HG03039 (cell line): Measurements from ENCODE around the gene IQSEC1.

Source experiments
- ATAC-seq: cut with Tn5 transposase; IDR thresholded peaks from one replicate; pipeline ENCODE4 v1.9.1; 2021; ENCODE audit warnings: mild to moderate bottlenecking, moderate library complexity; ENCODE audit not compliant: unreplicated experiment

IQSEC1 gene

DNA sequence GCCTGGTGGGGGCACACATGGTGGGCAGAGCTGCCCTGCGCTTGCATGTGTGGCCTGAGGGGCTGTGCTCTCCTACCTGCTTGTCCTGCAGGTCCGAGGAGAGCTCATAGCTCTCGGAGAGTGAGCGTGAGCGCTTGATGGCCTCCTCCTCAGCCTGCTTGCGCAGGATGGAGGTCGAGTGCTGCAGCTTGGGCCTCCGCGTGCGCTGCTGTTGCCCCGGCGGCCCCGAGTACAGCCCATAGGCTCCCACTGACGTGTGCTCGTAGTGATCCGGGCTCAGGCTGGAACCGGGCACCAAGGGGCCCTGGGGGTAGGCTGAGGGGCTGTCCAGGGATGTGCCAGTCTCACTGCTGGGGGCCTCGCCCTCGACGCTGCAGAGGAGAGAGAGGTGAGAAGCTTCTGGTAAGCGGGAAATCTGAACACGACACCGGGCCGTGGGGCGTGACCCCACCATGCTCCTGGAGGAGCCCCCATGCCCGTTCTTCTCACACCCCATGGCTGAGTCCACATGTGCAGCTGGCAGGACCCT, 131.7 kb downstream of the IQSEC1 start:
- ATAC-seq: no peak

DNA sequence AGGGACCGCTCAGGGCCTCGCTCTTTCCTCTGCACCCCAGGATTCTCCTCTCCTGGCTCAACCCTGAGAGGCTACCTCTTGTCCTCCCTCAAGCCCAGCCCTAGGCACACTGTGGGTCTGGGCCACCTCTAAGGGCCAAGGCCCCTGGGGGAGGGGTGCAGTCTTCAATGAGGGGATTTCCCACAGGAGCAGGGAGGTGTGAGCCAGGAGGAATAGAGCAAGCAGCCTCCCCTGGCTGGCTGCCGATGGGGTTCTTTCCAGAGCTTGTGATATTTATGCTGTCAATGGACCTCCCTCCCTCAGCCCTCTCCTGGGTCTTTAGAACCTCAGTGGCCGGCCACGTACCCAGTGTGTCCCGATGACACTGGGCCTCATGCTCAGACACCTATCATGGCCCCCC, 132.4 kb downstream of the IQSEC1 start:
- no peak for ATAC-seq

DNA sequence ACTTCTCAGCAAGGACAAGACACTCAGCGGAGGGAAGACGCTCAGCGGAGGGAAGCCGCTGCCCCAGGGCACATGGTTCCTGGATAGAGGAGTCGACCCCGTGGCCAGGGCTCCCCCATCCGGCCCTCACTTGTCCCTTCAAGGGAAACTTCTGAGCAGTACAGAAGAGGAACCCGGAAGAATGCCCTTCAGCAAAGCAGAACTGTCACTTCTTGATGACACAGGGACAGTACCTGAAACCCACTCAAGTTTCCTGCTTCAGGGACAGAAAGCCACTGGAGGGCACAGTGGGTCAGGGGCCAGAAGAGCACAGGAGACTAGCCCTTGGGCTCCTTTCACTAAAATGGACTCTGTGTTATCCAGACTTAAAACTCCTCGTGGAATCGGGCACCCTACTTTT, 134.1 kb downstream of the IQSEC1 start:
- ATAC-seq: no peak

DNA sequence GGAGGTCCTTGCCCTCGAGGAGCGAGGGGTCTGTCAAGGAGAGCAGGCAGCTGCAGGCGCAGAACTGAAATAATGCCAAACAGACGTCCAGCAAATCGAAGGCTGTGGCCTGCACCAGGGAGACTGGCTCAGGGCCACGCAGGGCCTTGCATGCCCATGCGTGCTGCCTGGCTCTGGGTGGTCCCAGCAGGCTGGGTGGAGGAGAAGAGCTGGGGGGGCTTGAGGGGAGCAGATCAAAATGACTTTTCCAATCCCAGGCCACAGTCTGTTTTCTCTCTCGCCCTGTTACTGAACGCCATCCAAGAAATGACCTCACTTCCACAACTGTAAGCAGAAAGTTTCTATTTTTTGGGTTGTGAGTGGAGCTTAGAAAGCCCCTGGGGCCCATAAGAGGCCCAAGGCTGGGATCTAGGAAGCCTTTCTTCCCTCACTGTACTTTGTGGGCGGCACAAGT, 134.9 kb downstream of the IQSEC1 start:
- ATAC-seq: no peak

DNA sequence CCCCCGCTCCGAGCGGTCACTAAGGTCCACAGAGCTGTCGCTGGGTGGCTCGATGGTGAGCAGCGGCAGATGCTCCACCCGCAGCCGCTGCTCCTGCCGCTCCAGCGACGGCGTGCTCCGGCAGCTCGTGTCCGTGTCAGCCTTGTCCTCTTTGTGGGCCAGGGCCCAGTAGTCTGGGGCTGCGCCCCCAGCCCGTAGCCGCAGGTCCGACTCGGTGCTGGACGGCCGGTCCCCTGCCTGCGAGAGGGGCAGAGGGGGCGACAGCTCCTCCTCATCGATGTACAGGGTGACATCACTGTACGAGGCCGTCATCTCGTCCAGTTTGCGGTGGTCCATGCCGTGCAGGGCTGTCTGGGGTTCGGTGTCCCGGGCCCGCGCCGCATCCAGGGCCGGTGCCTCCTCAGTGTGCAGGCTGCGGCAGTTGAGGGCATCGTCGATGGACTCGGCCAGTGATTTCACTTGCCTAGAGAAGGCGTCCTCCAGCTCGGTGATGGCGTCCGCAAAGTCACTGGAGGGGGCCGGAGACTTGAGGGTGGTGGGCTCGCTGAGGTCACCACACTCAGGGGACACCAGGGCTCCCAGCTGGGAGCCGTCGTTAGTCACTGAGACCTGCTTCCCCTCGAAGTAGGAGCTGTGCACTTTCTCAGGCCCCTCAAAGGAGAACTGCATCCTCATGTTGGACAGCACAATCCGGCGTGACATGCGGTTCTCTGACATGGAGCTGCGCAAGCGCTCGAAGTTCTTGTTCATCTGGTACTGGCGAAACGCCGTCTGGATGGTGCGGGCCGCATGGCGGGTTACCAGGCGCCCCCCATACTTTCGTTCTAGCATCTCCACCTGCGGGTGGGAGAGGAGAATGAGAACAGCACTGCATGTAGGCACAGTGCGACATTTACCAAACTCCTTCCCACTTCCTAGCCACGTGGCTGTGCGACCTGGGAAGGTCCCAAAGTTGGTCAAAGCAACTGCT, 137.1 kb downstream of the IQSEC1 start:
- no peak for ATAC-seq

DNA sequence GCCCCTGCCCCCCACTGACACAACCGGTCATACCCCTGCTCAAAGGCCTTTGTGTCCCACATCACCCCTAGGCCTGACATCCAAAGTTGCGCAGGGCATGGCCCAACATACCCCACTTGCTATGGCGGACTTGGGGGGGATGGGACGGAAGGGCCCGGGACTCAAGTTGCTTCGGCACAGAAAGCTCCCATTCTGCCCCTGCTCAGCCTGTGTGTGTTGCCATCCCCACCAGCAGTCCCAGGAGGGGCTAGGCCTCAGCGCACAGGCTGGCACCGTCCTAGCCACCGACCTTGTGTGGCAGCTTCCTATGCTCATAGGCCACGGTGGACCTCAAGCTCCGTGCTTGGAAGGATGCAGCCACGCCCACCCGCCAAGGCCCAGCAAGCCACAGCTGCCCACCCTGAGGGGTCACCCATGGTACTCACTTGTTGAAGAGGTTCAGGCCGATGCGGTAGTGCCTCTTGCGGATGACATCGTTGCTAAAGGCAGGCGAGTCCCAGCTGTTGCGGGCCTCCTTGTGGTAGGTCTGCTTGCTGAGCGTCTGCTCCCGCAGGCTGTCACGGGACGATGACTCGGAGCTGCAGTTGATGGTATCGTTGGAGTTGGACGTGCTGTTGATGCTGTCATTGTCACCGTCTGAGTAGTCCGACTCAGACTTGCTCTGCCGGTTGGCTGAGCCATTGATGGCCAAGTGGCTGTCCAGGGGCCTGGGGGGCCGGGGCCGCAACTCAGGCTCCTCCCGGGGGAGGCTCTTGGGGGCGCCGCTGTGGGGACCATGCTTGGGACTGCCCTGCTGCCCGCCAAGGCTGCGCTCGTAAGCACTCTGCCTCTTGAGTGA, 138.0 kb downstream of the IQSEC1 start:
- no peak for ATAC-seq

DNA sequence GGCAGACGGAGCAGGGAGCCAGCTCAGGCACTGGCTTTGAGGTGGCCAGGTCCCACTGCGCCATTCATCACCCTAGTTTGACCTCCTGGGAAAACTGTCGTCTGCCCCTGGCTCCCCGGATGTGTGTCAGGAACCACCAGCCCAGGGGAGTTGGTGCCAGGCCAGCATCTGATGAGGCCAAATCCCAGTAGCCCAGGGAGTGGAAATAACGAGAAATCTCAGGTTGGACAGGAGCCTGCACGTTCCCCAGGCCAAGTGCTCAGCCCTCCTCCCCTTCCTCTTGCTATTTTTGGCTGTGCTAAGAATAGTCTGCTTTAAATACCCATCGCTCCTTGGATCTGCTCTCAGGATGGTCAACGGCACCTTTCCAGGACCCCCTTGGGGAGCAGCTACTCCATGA, 138.8 kb downstream of the IQSEC1 start:
- no peak for ATAC-seq

DNA sequence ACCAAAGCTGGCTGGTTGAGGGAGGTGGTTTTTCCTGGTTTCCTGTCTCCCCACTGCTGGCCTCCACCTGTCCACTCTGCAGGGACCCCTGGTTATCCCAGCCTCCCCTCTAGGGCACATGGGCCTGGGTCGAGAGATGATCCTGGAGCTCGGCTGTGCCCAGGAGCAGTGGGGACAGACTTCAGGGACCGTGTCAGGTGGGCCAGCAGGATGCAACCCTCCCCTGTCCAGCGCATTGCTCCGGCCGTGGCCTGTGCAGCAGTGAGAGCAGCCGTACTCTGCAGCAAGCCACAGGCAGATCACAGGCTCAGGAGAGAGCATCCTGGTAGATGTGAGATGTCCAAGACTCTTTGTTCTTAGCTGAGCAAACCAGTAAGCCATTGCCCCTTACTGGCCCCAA, 139.3 kb downstream of the IQSEC1 start:
- no peak for ATAC-seq

DNA sequence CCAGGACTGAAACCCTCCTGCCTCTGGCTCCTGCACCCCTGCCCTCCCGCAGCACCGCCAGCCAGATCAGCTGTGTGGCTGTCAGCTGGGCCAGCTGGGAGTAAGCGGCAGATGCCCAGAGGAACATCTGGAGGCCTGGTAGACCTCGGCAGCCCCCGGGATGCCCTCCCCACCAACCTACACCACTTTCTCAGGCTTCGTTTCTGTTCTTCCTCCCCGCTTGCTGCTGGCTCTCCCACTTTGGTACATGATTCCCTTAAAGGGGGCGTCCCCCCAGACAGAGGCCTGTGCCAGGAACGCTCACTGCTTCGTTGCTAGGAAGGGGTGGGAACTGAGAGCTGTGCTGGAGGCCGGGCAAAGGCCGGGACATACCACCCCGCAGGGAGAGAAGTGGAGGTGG, 140.5 kb downstream of the IQSEC1 start:
- no peak for ATAC-seq

DNA sequence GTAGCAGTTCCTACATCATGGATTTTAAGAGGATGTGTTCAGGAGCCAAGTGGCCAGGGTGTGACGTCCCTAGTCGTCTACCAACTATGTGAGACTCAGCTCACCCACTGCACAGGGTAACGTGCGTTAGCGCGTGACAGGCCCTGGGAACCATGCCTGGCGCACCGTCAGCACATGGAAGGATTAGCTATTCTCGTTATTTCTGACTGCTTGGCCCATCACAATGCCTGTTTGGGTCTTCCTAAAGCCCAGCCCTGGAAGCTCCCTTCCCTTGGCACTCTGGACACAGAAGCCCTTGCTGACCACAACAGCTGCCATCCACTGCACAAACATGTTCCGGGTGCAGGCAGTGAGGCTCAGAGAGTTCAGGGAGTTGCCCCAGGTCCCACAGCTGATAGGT, 140.9 kb downstream of the IQSEC1 start:
- ATAC-seq: no peak

DNA sequence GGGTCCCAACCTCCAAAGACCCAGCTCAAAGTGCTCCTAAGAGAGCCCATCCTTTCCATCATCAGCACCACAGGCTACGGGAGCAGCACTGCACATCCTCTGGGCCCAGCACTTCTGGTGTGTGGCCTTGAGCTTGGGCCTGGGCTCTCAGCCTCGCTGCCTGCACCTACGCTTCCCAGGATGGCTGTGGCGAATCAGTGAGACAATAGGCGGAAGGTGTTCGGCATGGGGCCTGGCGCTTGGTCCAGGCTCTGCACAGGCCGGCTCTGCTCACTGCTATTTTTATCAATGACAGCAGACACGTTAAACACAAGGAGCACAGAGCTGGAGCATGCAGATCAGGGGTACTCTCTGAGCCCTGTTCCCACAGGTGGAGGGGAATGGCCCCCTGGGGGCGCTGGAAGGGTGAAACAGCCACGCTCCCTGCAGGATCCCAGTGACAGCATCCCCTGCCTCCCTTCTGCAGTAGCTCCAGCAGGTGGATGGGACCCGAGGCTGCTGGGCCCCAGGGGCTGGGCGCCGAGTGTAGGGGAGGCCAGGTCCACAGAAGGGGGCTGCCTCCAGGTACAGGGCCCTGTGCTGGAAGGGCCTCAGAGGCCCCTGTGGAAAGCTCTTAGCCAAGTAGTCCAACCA, 141.8 kb downstream of the IQSEC1 start:
- ATAC-seq: no peak

DNA sequence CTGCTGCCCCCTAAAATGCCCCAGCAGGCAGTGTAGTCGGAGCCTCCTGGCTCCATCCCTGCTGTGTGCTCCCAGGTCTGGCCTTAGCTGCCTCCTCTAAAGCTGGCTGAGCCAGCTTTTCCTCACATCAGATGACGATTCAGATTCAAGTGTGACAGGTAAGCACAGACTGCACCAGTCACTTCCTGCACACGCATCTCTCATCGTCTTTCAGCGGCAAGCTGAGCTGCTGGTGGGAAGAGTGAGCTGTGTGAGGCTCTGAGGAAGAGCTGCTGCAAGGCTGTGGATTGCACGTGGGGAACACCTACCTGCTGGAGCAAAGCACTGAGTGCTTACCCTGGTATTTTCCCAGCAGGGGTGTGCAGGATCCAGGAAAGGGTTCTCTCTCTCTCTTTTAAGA, 143.4 kb downstream of the IQSEC1 start:
- ATAC-seq: no peak

DNA sequence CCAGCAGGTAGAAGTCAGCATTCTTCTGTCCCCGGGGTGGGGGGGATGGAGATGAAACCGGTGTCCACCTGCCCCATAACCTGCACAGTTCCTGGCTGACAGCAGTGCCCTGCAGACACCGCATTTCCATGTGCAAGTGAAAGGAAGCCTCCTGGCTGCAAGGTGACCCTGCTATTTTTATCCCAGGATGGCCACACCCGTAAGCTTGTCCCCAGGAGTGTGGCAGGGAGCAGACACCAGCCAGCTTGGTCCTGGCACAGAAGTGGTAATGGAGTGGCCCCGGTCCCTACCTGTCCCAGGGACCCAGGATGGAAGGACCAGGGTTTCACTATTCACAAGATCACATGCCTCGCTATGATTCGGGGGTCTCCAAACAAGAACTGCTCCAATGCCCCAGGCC, 146.6 kb downstream of the IQSEC1 start:
- ATAC-seq: no peak

DNA sequence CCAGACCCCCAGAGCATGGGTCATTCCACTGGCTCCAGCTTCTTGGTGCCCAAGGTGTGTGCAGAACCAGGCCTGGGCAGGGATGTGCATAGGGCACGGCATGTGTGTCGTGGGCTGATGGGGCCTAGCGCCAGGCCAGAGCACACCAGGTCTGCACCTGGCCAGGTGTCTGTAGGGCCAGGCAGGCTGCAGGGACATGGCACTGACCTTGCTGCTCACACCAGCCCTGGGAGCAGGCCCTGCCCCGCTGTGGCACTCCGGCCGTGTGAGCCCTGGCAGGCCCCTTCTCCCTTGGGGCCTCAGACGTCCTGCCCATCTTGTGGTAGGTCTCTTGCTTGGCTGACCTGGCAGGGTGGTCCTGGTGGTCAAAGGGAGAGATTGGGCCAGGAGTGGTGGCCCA, 147.6 kb downstream of the IQSEC1 start:
- ATAC-seq: no peak

DNA sequence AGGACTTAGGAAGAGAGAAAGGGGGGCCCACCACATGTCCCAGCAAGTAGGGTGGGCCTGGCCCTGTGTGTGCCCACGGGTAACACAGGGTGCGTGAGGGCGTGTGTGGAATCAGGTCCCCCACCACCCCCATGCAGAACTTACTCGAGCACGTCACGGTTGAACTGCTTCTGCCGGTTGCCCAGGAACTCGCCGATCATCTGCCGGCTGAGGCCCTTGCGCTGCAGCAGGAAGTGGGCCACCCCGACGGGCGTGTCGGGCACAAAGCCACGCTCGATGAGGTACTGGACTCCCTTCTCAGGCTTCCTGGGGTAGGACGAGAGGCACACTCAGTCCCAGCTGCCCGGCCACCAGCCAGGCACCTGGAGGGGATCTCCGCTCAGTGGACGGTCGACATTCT, 148.8 kb downstream of the IQSEC1 start:
- no peak for ATAC-seq

DNA sequence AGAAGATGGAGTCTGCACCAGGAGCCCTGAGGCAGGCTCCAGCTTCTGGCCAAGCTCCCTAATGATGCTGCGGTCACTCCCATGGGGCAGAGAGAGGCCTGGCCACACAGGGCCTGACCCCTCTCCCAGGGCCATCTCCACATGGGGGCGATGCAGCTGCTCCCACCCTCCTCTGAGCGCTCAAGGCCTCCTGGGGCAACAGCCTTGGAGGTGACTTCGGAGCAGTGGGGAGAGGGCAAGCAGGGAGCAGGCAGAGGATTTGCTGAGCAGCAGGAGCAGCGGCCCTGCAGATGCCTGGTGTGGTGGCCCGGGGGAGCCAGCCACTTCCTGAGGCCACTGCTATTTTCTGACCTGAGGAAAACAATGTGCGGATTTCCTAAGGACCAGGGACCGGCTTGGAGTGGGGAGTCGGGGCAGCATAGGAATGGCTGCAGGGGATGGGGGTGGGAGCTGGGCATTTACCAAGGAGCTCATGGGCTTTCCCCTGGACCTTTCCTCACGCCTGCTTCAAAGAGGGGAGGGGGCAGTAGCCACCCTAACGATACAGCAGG, 150.3 kb downstream of the IQSEC1 start:
- no peak for ATAC-seq

DNA sequence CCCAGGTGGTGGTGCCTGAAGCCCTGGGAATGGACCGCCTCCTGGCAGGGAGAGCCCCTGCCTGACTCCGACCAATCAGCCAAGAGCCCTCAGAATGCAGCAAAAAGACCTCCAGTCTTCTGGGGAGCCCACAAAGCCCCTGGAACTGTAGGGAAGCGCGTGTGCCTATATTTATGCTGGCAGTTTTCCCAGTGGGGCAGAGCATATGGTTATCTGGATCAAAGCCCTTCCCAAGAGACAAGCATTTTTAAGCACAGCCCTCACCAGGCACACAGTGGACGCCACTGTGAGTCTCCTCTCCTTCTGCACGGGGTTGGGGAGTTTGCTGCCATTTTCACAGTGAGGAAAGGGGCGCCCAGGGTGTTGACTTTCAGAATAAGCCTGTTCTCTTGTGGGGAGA, 150.9 kb downstream of the IQSEC1 start:
- no peak for ATAC-seq

DNA sequence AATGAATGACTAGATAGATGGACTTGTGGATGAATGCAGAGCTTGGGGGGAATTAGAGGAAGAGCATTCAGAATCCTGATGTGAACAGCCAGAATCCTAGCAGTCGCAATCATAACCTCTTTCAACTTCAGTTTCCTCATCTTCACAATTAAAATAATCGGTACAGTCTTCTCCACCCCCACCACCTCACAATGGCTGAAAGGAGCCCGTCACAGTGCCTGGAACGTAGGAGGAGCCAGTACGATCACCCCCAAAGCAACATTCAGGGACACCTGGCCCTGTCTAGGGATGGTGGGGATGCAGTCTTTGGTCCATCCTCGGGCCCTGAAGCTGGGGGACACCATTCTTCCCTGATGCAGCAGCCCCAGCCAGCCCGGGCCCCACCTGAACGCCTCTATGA, 151.5 kb downstream of the IQSEC1 start:
- ATAC-seq: no peak

DNA sequence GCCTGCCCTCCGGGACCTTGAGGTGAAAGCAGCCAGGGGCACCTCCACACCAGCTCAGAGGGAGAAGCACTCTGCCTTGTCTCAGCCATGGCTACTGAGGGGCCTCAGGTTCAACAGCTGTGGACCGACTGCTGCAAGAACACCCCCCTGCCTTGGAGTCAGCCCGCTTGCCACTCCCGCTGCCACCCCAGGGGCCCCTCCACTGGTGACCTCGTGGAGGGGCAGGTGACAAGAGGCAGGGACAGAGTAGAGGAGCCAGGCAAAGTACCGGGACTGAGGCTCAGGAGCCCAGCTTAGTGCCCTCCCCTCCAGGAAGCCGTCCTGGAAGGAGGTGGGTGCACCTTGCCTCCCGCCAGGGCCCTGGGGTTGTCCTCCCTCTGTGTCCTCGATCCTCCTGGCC, 152.3 kb downstream of the IQSEC1 start:
- no peak for ATAC-seq

DNA sequence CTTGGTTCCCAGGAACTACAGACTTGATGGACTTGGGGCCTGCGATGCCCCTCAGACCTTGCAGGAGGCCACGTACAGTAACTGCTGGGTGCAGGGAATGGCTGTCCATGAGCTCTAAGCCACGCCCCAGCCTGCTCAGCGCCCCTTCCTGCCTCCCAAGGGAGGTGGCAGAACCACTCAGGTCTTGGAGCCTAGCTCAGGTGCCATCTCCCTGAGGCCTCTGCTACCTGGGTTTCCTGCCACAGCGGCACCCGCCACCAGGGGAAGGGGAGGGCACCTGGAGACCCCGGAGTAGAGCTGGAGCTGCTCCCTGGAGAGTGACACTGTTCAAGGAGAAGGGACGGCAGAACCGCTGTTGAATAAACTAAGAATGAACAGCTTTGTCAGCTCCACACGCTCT, 154.0 kb downstream of the IQSEC1 start:
- no peak for ATAC-seq

DNA sequence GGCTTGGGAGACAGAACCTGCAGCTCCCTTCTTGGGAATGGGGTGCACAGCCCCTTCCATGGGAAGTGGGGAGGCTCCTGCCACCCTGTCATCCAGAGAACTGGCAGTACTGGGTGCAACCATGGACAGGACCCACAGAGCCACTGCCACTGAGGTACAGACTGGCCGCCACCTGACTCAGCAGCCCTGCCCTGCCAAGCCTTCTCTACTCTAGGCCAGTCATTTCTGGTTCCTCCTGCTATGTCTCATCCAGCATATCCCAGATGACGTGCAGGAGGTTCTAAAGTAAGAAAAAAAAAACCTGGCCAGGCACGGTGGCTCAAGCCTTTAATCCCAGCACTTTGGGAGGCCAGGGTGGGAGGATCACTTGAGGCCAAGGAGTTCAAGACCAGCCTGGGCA, 155.0 kb downstream of the IQSEC1 start:
- no peak for ATAC-seq
